Mononuclear cell (primary cell): Measurements from ENCODE around the gene CAMKMT. TPM values are rescaled to one million over a fixed set of nuclear protein-coding genes. Genes with fewer than 3 reads are reported as not detected.
A peak's percentile ranks its signal among the peaks of the same experiment; 100 is the strongest.

Source experiments
- H3K27me3 ChIP-seq: 2 replicates; pipeline ENCODE4 v1.6.0; 2011; ENCODE audit warnings: low read length, control low read depth; ENCODE audit not compliant: insufficient read depth
- H3K4me1 ChIP-seq: 2 replicates; pipeline ENCODE4 v1.5.1; 2011; ENCODE audit warnings: mild to moderate bottlenecking, low read length, control low read depth; ENCODE audit not compliant: insufficient read depth
- H3K4me3 ChIP-seq: 2 replicates; pipeline ENCODE4 v1.5.1; 2011; ENCODE audit warnings: mild to moderate bottlenecking, low read length, moderate library complexity
- H3K9me3 ChIP-seq: 2 replicates; pipeline ENCODE4 v1.5.1; 2011; ENCODE audit warnings: low read depth, mild to moderate bottlenecking, control low read depth, low read length
- total RNA-seq: library from RNA; depleted of rRNA; stranded (reverse); fragments of >200 nt; gene quantifications from one replicate; pipeline ENCODE4 v1.2.3, GENCODE V29; 2012

Gene CAMKMT
- total RNA-seq, result 13.9 TPM

- H3K4me3 ChIP-seq, result peak within 1 kb of the TSS; percentile 89
- H3K27me3 ChIP-seq, result no peaks in the 10 kb centered on the region
- H3K9me3 ChIP-seq, result no peaks in the 10 kb centered on the region
- peaks cover 16% of the 10 kb centered on the region for H3K4me1 ChIP-seq
Measured at GRCh38 chr2:44361330-44362206, at the start of gene CAMKMT, which contains the start of gene PREPL. CAMKMT (plus strand) TSS chr2:44361947. PREPL (minus strand) TSS chr2:44361494; CDS start chr2:44346342, 15,152 bp downstream.

GRCh38 chr2:44314362-44314761, 47.4 kb upstream of the CAMKMT start:
- H3K27me3 ChIP-seq, result no peaks in the 10 kb centered on the region
- H3K9me3 ChIP-seq, result peaks cover 25% of the 10 kb centered on the region
- H3K4me3 ChIP-seq, result no peak overlapping the region
- H3K4me1 ChIP-seq, result no peaks in the 10 kb centered on the region

GRCh38 chr2:44315945-44316344, 45.8 kb upstream of the CAMKMT start:
- Histone ChIP-seq H3K4me3 (no peak overlapping the region), H3K4me1 (no peaks in the 10 kb centered on the region), H3K27me3 (no peaks in the 10 kb centered on the region), H3K9me3 (peaks cover 9% of the 10 kb centered on the region)

GRCh38 chr2:44320832-44321231, 40.9 kb upstream of the CAMKMT start:
- Histone ChIP-seq H3K27me3 (no peaks in the 10 kb centered on the region), H3K4me1 (no peaks in the 10 kb centered on the region), H3K4me3 (no peak overlapping the region), H3K9me3 (no peaks in the 10 kb centered on the region)

- Histone ChIP-seq H3K4me3 (no peak overlapping the region), H3K27me3 (no peaks in the 10 kb centered on the region), H3K4me1 (no peaks in the 10 kb centered on the region), H3K9me3 (no peaks in the 10 kb centered on the region)
Measured at GRCh38 chr2:44321360-44321759, 40.4 kb upstream of the CAMKMT start.

- H3K27me3 ChIP-seq, result no peaks in the 10 kb centered on the region
- no peaks in the 10 kb centered on the region for H3K4me1 ChIP-seq
- no peak overlapping the region for H3K4me3 ChIP-seq
- H3K9me3 ChIP-seq, result no peaks in the 10 kb centered on the region
Measured at GRCh38 chr2:44324971-44325426, 36.7 kb upstream of the CAMKMT start.

- Histone ChIP-seq H3K4me1 (no peaks in the 10 kb centered on the region), H3K4me3 (no peak overlapping the region), H3K9me3 (no peaks in the 10 kb centered on the region), H3K27me3 (no peaks in the 10 kb centered on the region)
Measured at GRCh38 chr2:44325897-44326296, 35.9 kb upstream of the CAMKMT start.

GRCh38 chr2:44326548-44327264, 35.0 kb upstream of the CAMKMT start:
- Histone ChIP-seq H3K4me1 (no peaks in the 10 kb centered on the region), H3K27me3 (no peaks in the 10 kb centered on the region), H3K9me3 (no peaks in the 10 kb centered on the region), H3K4me3 (no peak overlapping the region)

GRCh38 chr2:44328750-44329149, 33.0 kb upstream of the CAMKMT start:
- H3K27me3 ChIP-seq, result no peaks in the 10 kb centered on the region
- H3K4me1 ChIP-seq, result no peaks in the 10 kb centered on the region
- H3K9me3 ChIP-seq, result no peaks in the 10 kb centered on the region
- H3K4me3 ChIP-seq, result no peak overlapping the region

- Histone ChIP-seq H3K4me1 (no peaks in the 10 kb centered on the region), H3K9me3 (no peaks in the 10 kb centered on the region), H3K27me3 (no peaks in the 10 kb centered on the region)
Measured at GRCh38 chr2:44329343-44329742, 32.4 kb upstream of the CAMKMT start.

GRCh38 chr2:44330801-44331200, 30.9 kb upstream of the CAMKMT start:
- H3K9me3 ChIP-seq, result no peaks in the 10 kb centered on the region
- H3K27me3 ChIP-seq, result no peaks in the 10 kb centered on the region
- no peaks in the 10 kb centered on the region for H3K4me1 ChIP-seq
- H3K4me3 ChIP-seq, result no peak overlapping the region

More at GRCh38 chr2:44329343-44329742, 32.4 kb upstream of the CAMKMT start:
- H3K4me3 ChIP-seq, result no peak overlapping the region

- H3K4me1 ChIP-seq, result no peaks in the 10 kb centered on the region
- no peaks in the 10 kb centered on the region for H3K9me3 ChIP-seq
- no peak overlapping the region for H3K4me3 ChIP-seq
- H3K27me3 ChIP-seq, result no peaks in the 10 kb centered on the region
Measured at GRCh38 chr2:44333994-44334393, 27.8 kb upstream of the CAMKMT start.

- Histone ChIP-seq H3K4me1 (no peaks in the 10 kb centered on the region), H3K9me3 (no peaks in the 10 kb centered on the region), H3K4me3 (no peak overlapping the region), H3K27me3 (no peaks in the 10 kb centered on the region)
Measured at GRCh38 chr2:44335806-44336538, 25.8 kb upstream of the CAMKMT start.

GRCh38 chr2:44342854-44343253, 18.9 kb upstream of the CAMKMT start:
- H3K9me3 ChIP-seq, result no peaks in the 10 kb centered on the region
- no peaks in the 10 kb centered on the region for H3K27me3 ChIP-seq
- H3K4me3 ChIP-seq, result no peak overlapping the region
- H3K4me1 ChIP-seq, result no peaks in the 10 kb centered on the region

- no peaks in the 10 kb centered on the region for H3K27me3 ChIP-seq
- no peaks in the 10 kb centered on the region for H3K4me1 ChIP-seq
- no peaks in the 10 kb centered on the region for H3K9me3 ChIP-seq
- no peak overlapping the region for H3K4me3 ChIP-seq
Measured at GRCh38 chr2:44347526-44347925, 14.2 kb upstream of the CAMKMT start.
